Measurements from ENCODE around the gene PRKN. TPM values are rescaled to one million over a fixed set of nuclear protein-coding genes. Genes with fewer than 3 reads are reported as not detected.

PRKN gene
- total and polyA plus RNA-seq, 9 of the 15 experiments (the other 6 are each of a cell fraction or from before 2014, with no cell fraction given): 0.03 to 0.96 (median 0.15) TPM; not detected in 2

- TF ChIP-seq, protein P1, sequence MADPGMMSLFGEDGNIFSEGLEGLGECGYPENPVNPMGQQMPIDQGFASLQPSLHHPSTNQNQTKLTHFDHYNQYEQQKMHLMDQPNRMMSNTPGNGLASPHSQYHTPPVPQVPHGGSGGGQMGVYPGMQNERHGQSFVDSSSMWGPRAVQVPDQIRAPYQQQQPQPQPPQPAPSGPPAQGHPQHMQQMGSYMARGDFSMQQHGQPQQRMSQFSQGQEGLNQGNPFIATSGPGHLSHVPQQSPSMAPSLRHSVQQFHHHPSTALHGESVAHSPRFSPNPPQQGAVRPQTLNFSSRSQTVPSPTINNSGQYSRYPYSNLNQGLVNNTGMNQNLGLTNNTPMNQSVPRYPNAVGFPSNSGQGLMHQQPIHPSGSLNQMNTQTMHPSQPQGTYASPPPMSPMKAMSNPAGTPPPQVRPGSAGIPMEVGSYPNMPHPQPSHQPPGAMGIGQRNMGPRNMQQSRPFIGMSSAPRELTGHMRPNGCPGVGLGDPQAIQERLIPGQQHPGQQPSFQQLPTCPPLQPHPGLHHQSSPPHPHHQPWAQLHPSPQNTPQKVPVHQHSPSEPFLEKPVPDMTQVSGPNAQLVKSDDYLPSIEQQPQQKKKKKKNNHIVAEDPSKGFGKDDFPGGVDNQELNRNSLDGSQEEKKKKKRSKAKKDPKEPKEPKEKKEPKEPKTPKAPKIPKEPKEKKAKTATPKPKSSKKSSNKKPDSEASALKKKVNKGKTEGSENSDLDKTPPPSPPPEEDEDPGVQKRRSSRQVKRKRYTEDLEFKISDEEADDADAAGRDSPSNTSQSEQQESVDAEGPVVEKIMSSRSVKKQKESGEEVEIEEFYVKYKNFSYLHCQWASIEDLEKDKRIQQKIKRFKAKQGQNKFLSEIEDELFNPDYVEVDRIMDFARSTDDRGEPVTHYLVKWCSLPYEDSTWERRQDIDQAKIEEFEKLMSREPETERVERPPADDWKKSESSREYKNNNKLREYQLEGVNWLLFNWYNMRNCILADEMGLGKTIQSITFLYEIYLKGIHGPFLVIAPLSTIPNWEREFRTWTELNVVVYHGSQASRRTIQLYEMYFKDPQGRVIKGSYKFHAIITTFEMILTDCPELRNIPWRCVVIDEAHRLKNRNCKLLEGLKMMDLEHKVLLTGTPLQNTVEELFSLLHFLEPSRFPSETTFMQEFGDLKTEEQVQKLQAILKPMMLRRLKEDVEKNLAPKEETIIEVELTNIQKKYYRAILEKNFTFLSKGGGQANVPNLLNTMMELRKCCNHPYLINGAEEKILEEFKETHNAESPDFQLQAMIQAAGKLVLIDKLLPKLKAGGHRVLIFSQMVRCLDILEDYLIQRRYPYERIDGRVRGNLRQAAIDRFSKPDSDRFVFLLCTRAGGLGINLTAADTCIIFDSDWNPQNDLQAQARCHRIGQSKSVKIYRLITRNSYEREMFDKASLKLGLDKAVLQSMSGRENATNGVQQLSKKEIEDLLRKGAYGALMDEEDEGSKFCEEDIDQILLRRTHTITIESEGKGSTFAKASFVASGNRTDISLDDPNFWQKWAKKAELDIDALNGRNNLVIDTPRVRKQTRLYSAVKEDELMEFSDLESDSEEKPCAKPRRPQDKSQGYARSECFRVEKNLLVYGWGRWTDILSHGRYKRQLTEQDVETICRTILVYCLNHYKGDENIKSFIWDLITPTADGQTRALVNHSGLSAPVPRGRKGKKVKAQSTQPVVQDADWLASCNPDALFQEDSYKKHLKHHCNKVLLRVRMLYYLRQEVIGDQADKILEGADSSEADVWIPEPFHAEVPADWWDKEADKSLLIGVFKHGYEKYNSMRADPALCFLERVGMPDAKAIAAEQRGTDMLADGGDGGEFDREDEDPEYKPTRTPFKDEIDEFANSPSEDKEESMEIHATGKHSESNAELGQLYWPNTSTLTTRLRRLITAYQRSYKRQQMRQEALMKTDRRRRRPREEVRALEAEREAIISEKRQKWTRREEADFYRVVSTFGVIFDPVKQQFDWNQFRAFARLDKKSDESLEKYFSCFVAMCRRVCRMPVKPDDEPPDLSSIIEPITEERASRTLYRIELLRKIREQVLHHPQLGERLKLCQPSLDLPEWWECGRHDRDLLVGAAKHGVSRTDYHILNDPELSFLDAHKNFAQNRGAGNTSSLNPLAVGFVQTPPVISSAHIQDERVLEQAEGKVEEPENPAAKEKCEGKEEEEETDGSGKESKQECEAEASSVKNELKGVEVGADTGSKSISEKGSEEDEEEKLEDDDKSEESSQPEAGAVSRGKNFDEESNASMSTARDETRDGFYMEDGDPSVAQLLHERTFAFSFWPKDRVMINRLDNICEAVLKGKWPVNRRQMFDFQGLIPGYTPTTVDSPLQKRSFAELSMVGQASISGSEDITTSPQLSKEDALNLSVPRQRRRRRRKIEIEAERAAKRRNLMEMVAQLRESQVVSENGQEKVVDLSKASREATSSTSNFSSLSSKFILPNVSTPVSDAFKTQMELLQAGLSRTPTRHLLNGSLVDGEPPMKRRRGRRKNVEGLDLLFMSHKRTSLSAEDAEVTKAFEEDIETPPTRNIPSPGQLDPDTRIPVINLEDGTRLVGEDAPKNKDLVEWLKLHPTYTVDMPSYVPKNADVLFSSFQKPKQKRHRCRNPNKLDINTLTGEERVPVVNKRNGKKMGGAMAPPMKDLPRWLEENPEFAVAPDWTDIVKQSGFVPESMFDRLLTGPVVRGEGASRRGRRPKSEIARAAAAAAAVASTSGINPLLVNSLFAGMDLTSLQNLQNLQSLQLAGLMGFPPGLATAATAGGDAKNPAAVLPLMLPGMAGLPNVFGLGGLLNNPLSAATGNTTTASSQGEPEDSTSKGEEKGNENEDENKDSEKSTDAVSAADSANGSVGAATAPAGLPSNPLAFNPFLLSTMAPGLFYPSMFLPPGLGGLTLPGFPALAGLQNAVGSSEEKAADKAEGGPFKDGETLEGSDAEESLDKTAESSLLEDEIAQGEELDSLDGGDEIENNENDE (IDR thresholded peaks at IDR 0.05; ENCODE audit: low read depth, low read length): no peak
- TF ChIP-seq PHB (CRISPR knock-in tag; IDR thresholded peaks at IDR 0.05) (no peak), RAD21 (CRISPR knock-in tag; conservative IDR thresholded peaks at IDR 0.05 in 1 of 2, IDR thresholded peaks at IDR 0.05 in 1 of 2) (no peak), LARP7 (IDR thresholded peaks at IDR 0.05) (no peak), ZZZ3 (IDR thresholded peaks at IDR 0.05) (no peak), HDAC8 (tag; IDR thresholded peaks at IDR 0.05) (no peak), ZNF77 (CRISPR knock-in tag; IDR thresholded peaks at IDR 0.05) (no peak), ZNF140 (CRISPR knock-in tag; IDR thresholded peaks at IDR 0.05) (no peak), BRD9 (IDR thresholded peaks at IDR 0.05; ENCODE audit: low read depth, partially characterized antibody) (no peak), ZNF184 (CRISPR knock-in tag; IDR thresholded peaks at IDR 0.05) (no peak)
- TF ChIP-seq, protein P2, sequence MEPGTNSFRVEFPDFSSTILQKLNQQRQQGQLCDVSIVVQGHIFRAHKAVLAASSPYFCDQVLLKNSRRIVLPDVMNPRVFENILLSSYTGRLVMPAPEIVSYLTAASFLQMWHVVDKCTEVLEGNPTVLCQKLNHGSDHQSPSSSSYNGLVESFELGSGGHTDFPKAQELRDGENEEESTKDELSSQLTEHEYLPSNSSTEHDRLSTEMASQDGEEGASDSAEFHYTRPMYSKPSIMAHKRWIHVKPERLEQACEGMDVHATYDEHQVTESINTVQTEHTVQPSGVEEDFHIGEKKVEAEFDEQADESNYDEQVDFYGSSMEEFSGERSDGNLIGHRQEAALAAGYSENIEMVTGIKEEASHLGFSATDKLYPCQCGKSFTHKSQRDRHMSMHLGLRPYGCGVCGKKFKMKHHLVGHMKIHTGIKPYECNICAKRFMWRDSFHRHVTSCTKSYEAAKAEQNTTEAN (CRISPR knock-in tag; IDR thresholded peaks at IDR 0.05): no peak
- TF ChIP-seq, protein P3, sequence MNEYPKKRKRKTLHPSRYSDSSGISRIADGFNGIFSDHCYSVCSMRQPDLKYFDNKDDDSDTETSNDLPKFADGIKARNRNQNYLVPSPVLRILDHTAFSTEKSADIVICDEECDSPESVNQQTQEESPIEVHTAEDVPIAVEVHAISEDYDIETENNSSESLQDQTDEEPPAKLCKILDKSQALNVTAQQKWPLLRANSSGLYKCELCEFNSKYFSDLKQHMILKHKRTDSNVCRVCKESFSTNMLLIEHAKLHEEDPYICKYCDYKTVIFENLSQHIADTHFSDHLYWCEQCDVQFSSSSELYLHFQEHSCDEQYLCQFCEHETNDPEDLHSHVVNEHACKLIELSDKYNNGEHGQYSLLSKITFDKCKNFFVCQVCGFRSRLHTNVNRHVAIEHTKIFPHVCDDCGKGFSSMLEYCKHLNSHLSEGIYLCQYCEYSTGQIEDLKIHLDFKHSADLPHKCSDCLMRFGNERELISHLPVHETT (CRISPR knock-in tag; conservative IDR thresholded peaks at IDR 0.05 in 1 of 2, IDR thresholded peaks at IDR 0.05 in 1 of 2): no peak
- TF ChIP-seq, protein P4, sequence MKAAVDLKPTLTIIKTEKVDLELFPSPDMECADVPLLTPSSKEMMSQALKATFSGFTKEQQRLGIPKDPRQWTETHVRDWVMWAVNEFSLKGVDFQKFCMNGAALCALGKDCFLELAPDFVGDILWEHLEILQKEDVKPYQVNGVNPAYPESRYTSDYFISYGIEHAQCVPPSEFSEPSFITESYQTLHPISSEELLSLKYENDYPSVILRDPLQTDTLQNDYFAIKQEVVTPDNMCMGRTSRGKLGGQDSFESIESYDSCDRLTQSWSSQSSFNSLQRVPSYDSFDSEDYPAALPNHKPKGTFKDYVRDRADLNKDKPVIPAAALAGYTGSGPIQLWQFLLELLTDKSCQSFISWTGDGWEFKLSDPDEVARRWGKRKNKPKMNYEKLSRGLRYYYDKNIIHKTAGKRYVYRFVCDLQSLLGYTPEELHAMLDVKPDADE (conservative IDR thresholded peaks at IDR 0.05; ENCODE audit: control insufficient read depth, low read depth, low read length): no peak
Measured at GRCh38 chr6:161636882-161637430, 1090.6 kb downstream of the PRKN start (continued).
